HepG2 (cell line): Measurements from ENCODE around the gene MGLL. TPM values are rescaled to one million over a fixed set of nuclear protein-coding genes. Genes with fewer than 3 reads are reported as not detected.

Experiments
- ATAC-seq: fragments of 200-7000 bp; cut with Tn5 transposase; 3 replicates; pipeline ENCODE4 v1.9.1; 2020; ENCODE audit warnings: mild to moderate bottlenecking, moderate library complexity
- BruUV-seq: library from RNA; stranded (reverse); fragments of 400-500 nt; replicated peaks from 2 replicates; lab custom pipeline; 2021; lab: Mats Ljungman, UMichigan
- CTCF ChIA-PET: fragments of 300-600 bp; formaldehyde crosslinking; extraction: SDS; loops from one replicate; lab custom pipeline; 2021; ENCODE audit warnings: low total read pairs, inconsistent platforms, low intra/inter-chr PET ratio; lab: Yijun Ruan, JAX
- POLR2A ChIA-PET: fragments of 350-600 bp; sonication (Branson Sonifier 250); formaldehyde crosslinking; loops from one replicate; lab custom pipeline; 2020; ENCODE audit warnings: antibody characterized with exemption, inconsistent platforms; lab: Yijun Ruan, JAX
- DNase-seq: peaks from one replicate; pipeline ENCODE4 v3.0.0-alpha.2; 2015; ENCODE audit warnings: low spot score
- FAIRE-seq: peaks from 3 replicates; lab custom pipeline; 2011; peaks lifted over from hg19 to GRCh38; lab: Jason Lieb, UNC
- H2AFZ ChIP-seq: one replicate; pipeline ENCODE4 v1.6.1; 2011; ENCODE audit warnings: low read length, inconsistent platforms
- H3K27ac ChIP-seq: fragments of 300-600 bp; 3 replicates; pipeline ENCODE4 v1.8.0; 2011; ENCODE audit warnings: mixed run types, mild to moderate bottlenecking, mixed read lengths, low read length, inconsistent platforms; ENCODE audit not compliant: insufficient read depth; ENCODE audit errors: extremely low read length
- H3K27me3 ChIP-seq, 2 experiments: fragments of 200-600 bp in 1 of 2; 2 replicates in 1 of 2; 3 replicates in 1 of 2; pipeline versions ENCODE4 v1.6.0 to v1.8.0; 2011; ENCODE audit warnings: low read length in 2 of 2, mild to moderate bottlenecking in 2 of 2, moderate library complexity in 2 of 2, inconsistent platforms in 1 of 2; ENCODE audit not compliant: insufficient read depth in 2 of 2, control insufficient read depth in 1 of 2
- H3K36me3 ChIP-seq, 2 experiments: fragments of 200-600 bp in 1 of 2; replicated peaks in 1 of 2; 2 replicates in 1 of 2; 3 replicates in 1 of 2; pipeline versions ENCODE4 v1.5.1 to v1.8.0; 2011; ENCODE audit warnings: low read length in 2 of 2, inconsistent platforms in 1 of 2; ENCODE audit not compliant: insufficient read depth in 2 of 2, control insufficient read depth in 1 of 2
- H3K4me1 ChIP-seq: 2 replicates; pipeline ENCODE4 v1.5.1; 2012; ENCODE audit warnings: low read length, inconsistent platforms; ENCODE audit not compliant: insufficient read depth
- H3K4me2 ChIP-seq: 2 replicates; pipeline ENCODE4 v1.6.0; 2011; ENCODE audit warnings: low read depth, low read length, inconsistent platforms
- H3K4me3 ChIP-seq, 3 experiments: fragments of 200-600 bp in 1 of 3; sonication (generic), shearing (Covaris generic) in 1 of 3; replicated peaks in 1 of 3; 2 replicates each; pipeline ENCODE4 v1.5.1; 2011 to 2016; ENCODE audit warnings: low read length in 3 of 3, inconsistent platforms in 2 of 3, low read depth in 2 of 3, mild to moderate bottlenecking in 2 of 3, control low read depth in 1 of 3, mixed read lengths in 1 of 3; ENCODE audit not compliant: insufficient read depth in 1 of 3
- H3K79me2 ChIP-seq: one replicate; pipeline ENCODE4 v1.6.1; 2011; ENCODE audit warnings: low read length, inconsistent platforms; ENCODE audit not compliant: insufficient read depth
- H3K9ac ChIP-seq: 2 replicates; pipeline ENCODE4 v1.6.0; 2011; ENCODE audit warnings: mild to moderate bottlenecking, low read depth, low read length, inconsistent platforms; ENCODE audit not compliant: insufficient read depth
- H3K9me3 ChIP-seq: 2 replicates; pipeline ENCODE4 v1.5.1; 2012; ENCODE audit warnings: mild to moderate bottlenecking, low read length
- H4K20me1 ChIP-seq: 2 replicates; pipeline ENCODE4 v1.6.0; 2011; ENCODE audit warnings: inconsistent platforms, mild to moderate bottlenecking, low read length, moderate library complexity; ENCODE audit not compliant: insufficient read depth
- MED13 ChIP-seq: sonication (generic); formaldehyde crosslinking; IDR thresholded peaks from 2 replicates; pipeline ENCODE4 v1.5.0; 2020; ENCODE audit warnings: missing genetic modification reagents
- TEAD3 ChIP-seq: optimal IDR thresholded peaks from 2 replicates; pipeline ENCODE3; 2016; ENCODE audit warnings: borderline replicate concordance
- ZBTB20 ChIP-seq: sonication (generic); formaldehyde crosslinking; IDR thresholded peaks from 2 replicates; pipeline ENCODE4 v1.8.1; 2023; ENCODE audit warnings: missing genetic modification reagents, low read depth, mild to moderate bottlenecking, borderline replicate concordance
- ZNF577 ChIP-seq: sonication (generic); formaldehyde crosslinking; IDR thresholded peaks from 2 replicates; pipeline ENCODE4 v1.4.0; 2020; ENCODE audit warnings: mild to moderate bottlenecking, low read depth, missing genetic modification reagents, borderline replicate concordance
- WGBS: methylation state at CpG from one replicate; pipeline ENCODE4 v1.1.6; 2017; ENCODE audit warnings: low lambda C conversion rate; 5-methylcytosine and 5-hydroxymethylcytosine counted together
- in situ Hi-C: cut with HindIII; loops from 2 replicates; pipeline ENCODE4 v1.10.0; 2017; ENCODE audit warnings: low pct_unique_long_range_greater_than_20kb; ENCODE audit not compliant: extremely low pct_ligation_motif_present
- intact Hi-C: fragments of 100-400 bp; cut with micrococcal nuclease; formaldehyde crosslinking; loops from one replicate; pipeline ENCODE4 v1.10.0; 2022; ENCODE audit not compliant: unreplicated experiment
- polyA plus RNA-seq, 8 experiments: library from polyadenylated mRNA; depleted of rRNA in 3 of 8; stranded (reverse) in 7 of 8; unstranded in 1 of 8; fragments of >200 nt; fragmentation: Illumina TruSeq in 4 of 8; extraction: Trizol in 4 of 8; gene quantifications; 2 replicates each; pipeline versions ENCODE4 v1.2.1 to v1.2.3, GENCODE V29; 2011 to 2016; ENCODE audit warnings: low read depth in 4 of 8, missing spikeins in 1 of 8, mixed read lengths in 1 of 8; ENCODE audit not compliant: insufficient read depth in 1 of 8
- total RNA-seq, 5 experiments: library from RNA; depleted of rRNA; stranded (reverse); fragments of >200 nt; fragmentation: Illumina TruSeq; extraction: Trizol; gene quantifications; 2 replicates each; pipeline ENCODE4 v1.2.3, GENCODE V29; 2016; ENCODE audit warnings: low read depth in 1 of 5
- TF ChIP-seq, protein P1 (sequence below): sonication (generic); formaldehyde crosslinking; IDR thresholded peaks from 2 replicates; pipeline ENCODE4 v1.5.0; 2020; ENCODE audit warnings: missing genetic modification reagents
- TF ChIP-seq, protein P2 (sequence below): sonication (generic); formaldehyde crosslinking; IDR thresholded peaks from 2 replicates; pipeline ENCODE4 v1.5.0; 2020; ENCODE audit warnings: mild to moderate bottlenecking, missing genetic modification reagents

The MGLL gene
- total and polyA plus RNA-seq, 2 of the 13 experiments (the other 11 are each of a cell fraction or from before 2014, with no cell fraction given) = not detected

DNA sequence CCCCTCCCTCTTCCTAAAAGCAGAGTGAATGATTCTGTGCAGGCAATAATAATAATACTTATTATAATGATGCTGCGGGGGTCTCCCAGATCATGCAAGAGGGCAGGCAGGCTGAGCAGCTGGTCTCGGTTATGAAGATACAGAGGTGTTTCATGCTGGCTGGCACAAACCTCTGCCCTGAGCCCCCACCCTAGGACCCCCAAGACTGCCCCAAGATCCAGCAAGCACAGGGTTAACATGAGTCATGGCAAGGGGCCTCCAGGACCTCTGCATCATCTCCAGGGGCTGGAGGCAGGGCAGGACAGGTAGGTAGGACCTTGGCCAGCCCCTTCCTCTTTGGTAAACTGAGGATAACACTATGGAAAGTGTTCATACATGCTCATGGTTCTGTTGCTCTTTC lies 2.7 kb downstream of the MGLL start:
- Histone ChIP-seq H4K20me1 (no peaks in the 10 kb centered on the region), H3K4me1 (no peaks in the 10 kb centered on the region; the same call in 1 of the 2 replicates), H3K9ac (no peak overlapping the region), H3K4me3 (no peak overlapping the region), H2AFZ (no peak overlapping the region), H3K27me3 (peaks cover 2 to 41% of the 10 kb centered on the region in 2 experiments; a peak in 3 of 5 replicates), H3K79me2 (no peaks in the 10 kb centered on the region), H3K36me3 (no peaks in the 10 kb centered on the region), H3K27ac (no peak overlapping the region), H3K9me3 (no peaks in the 10 kb centered on the region), H3K4me2 (no peak overlapping the region)
- no TSS peak for BruUV-seq
- in situ Hi-C loops (loop anchor here (10.0 kb wide), 1 partner anchor 245 kb away; no protein-coding TSS in a partner anchor), intact Hi-C loops (no loop called here)
- TF ChIP-seq MED13 (CRISPR knock-in tag) = no peak
- no peak for TF ChIP-seq ZBTB20 (CRISPR knock-in tag)
- TF ChIP-seq ZNF577 (CRISPR knock-in tag) = no peak
- TF ChIP-seq, protein P1, sequence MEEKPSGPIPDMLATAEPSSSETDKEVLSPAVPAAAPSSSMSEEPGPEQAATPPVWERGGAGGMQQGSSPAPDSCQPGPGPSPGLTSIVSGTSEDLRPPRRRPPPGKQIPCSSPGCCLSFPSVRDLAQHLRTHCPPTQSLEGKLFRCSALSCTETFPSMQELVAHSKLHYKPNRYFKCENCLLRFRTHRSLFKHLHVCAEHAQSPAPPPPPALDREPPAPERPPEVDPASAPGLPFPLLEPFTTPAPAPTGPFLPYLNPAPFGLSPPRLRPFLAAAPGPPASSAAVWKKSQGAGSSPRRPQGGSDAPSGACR (CRISPR knock-in tag) = no peak
- no peak for TF ChIP-seq TEAD3 (CRISPR knock-in tag)
- TF ChIP-seq, protein P2, sequence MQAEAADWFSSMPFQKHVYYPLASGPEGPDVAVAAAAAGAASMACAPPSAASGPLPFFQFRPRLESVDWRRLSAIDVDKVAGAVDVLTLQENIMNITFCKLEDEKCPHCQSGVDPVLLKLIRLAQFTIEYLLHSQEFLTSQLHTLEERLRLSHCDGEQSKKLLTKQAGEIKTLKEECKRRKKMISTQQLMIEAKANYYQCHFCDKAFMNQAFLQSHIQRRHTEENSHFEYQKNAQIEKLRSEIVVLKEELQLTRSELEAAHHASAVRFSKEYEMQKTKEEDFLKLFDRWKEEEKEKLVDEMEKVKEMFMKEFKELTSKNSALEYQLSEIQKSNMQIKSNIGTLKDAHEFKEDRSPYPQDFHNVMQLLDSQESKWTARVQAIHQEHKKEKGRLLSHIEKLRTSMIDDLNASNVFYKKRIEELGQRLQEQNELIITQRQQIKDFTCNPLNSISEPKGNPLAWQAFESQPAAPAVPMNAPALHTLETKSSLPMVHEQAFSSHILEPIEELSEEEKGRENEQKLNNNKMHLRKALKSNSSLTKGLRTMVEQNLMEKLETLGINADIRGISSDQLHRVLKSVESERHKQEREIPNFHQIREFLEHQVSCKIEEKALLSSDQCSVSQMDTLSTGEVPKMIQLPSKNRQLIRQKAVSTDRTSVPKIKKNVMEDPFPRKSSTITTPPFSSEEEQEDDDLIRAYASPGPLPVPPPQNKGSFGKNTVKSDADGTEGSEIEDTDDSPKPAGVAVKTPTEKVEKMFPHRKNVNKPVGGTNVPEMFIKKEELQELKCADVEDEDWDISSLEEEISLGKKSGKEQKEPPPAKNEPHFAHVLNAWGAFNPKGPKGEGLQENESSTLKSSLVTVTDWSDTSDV (CRISPR knock-in tag) = no peak
- ChIA-PET POLR2A (no interaction called here), CTCF (no interaction called here)
- DNase-seq (no peak), FAIRE-seq (no peak), ATAC-seq (no peak)
- 100% methylated on average over 1 of the region's 2 CpGs for WGBS
